WERI-Rb-1 (cell line): ENCODE data around the gene DHCR7.

Source experiments
- DNase-seq: peaks from one replicate; pipeline ENCODE4 v3.0.0-alpha.2; 2020
- H3K27ac ChIP-seq: fragments of 250-450 bp; sonication (Bioruptor Pico); 2 replicates; pipeline ENCODE4 v1.5.1; 2020; ENCODE audit warnings: mild to moderate bottlenecking, moderate library complexity
- H3K27me3 ChIP-seq: fragments of 250-450 bp; sonication (Bioruptor Pico); 2 replicates; pipeline ENCODE4 v1.5.1; 2021; ENCODE audit warnings: mild to moderate bottlenecking, low read depth, moderate library complexity; ENCODE audit not compliant: insufficient read depth, severe bottlenecking
- H3K36me3 ChIP-seq: fragments of 250-450 bp; sonication (Bioruptor Pico); 2 replicates; pipeline ENCODE4 v1.5.1; 2020; ENCODE audit warnings: mild to moderate bottlenecking, moderate library complexity
- H3K4me3 ChIP-seq: 2 replicates; pipeline ENCODE4 v1.5.1; 2011; ENCODE audit warnings: low read depth, mild to moderate bottlenecking, control low read depth, low read length
- H3K9me3 ChIP-seq: fragments of 250-450 bp; sonication (Bioruptor Pico); 2 replicates; pipeline ENCODE4 v1.5.1; 2021; ENCODE audit warnings: mild to moderate bottlenecking, moderate library complexity; ENCODE audit not compliant: severe bottlenecking
- TF ChIP-seq, protein P1 (sequence below): IDR thresholded peaks from 2 replicates; pipeline ENCODE4 v1.5.1; 2011; ENCODE audit warnings: low read depth, mild to moderate bottlenecking, control low read depth, inconsistent platforms, low read length

Gene DHCR7

DNA sequence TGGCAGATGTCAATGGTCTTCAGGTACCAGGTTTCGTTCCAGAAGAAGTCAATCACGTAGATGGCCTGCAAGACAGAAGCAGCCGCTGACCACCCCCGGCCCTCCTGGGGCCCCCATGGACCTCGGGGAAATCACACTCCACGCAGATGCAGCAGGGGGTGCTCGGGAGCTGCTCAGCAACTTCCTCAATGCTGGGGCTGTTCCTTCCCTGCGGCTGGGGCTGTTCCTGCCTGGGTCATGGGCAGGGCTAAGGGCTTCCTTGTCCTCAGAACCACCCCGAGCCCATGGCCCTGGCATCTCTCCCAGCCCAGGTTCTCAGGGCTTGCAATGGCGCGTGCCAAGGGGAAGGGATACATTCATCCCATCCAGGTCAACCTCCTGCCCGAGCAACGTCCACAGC, 10.3 kb downstream of the DHCR7 start:
- no peaks in the 10 kb centered on the region for H3K9me3 ChIP-seq
- H3K27me3 ChIP-seq = no peaks in the 10 kb centered on the region
- peaks cover 76% of the 10 kb centered on the region for H3K36me3 ChIP-seq
- no peak overlapping the region for H3K4me3 ChIP-seq
- DNase-seq = no peak
- TF ChIP-seq, protein P1, sequence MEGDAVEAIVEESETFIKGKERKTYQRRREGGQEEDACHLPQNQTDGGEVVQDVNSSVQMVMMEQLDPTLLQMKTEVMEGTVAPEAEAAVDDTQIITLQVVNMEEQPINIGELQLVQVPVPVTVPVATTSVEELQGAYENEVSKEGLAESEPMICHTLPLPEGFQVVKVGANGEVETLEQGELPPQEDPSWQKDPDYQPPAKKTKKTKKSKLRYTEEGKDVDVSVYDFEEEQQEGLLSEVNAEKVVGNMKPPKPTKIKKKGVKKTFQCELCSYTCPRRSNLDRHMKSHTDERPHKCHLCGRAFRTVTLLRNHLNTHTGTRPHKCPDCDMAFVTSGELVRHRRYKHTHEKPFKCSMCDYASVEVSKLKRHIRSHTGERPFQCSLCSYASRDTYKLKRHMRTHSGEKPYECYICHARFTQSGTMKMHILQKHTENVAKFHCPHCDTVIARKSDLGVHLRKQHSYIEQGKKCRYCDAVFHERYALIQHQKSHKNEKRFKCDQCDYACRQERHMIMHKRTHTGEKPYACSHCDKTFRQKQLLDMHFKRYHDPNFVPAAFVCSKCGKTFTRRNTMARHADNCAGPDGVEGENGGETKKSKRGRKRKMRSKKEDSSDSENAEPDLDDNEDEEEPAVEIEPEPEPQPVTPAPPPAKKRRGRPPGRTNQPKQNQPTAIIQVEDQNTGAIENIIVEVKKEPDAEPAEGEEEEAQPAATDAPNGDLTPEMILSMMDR = no peak
- no peak overlapping the region for H3K27ac ChIP-seq

DNA sequence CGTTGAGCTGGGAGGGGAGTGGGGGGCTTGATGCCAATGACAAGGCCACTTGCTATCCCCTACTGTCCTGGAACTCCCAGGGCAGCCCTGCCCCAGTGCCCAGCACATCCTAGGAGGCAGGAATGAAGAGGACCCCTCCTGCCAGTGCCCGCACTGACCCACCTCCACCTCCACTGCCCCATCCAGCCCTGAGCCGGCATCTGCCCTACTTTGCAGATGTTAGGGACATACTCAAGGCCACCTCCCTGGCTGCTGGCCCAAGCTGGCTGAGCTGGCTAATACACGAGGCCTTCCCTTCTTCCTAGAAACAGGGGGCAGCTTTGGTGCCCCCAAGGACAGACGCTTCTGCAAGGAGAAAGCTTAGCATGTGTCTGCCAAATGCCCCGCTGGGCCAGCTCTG, 10.8 kb downstream of the DHCR7 start:
- TF ChIP-seq, protein P1 = no peak
- Histone ChIP-seq H3K4me3 (no peak overlapping the region), H3K27me3 (no peaks in the 10 kb centered on the region), H3K9me3 (no peaks in the 10 kb centered on the region), H3K36me3 (peaks cover 71% of the 10 kb centered on the region), H3K27ac (no peak overlapping the region)
- no peak for DNase-seq

DNA sequence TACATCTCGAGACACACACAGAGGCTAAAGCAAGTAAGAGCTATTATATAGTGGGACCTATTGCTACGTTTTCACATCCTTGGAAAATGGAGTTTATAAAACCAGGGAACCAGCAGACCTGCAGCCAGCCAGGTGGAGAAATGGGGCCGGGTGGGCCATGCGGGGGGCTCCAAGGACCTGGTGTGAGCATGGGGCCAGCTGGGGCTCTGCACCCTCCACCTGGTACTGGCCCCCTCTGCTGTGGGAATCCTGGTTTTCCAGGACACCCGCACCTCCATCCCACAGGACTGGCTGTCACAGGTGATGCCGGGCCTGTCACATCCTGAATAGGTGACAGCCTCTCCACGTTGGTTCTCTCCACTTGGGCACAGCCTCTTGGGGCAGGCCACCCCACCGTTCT, 11.3 kb downstream of the DHCR7 start:
- no peak overlapping the region for H3K27ac ChIP-seq
- no peaks in the 10 kb centered on the region for H3K27me3 ChIP-seq
- H3K9me3 ChIP-seq = no peaks in the 10 kb centered on the region
- DNase-seq = no peak
- H3K36me3 ChIP-seq = peaks cover 66% of the 10 kb centered on the region
- TF ChIP-seq, protein P1 = no peak
- no peak overlapping the region for H3K4me3 ChIP-seq

DNA sequence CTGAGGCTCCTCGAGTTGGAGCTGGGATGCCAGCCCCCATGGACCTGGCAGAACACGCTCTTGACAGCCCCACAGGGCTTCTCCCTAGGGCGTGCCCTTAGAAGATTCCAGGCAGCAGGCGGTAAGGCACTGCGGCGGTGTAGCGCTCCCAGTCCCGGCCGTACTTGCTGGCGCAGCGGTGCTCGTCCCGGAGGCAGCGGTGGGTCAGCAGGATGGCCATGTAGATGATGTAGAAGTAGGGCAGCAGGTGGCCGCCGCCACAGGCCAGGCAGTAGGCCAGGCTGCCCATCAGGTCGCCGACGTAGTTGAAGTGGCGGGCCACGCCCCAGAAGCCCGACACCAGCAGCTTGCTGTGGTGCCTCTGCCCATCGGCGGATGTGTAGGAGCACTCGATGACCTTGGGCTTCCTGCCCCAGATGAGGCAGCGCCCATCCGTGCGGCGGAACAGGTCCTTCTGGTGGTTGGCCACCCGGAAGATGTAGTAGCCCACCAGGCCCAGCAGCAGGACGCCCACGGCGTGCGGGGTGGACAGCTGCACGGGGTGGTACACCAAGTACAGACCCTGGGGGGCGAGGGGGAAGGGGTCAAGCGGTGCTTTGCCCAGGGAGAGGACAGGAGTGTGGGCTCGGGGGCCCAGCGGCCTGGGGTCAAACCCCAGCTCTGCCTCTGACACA, 12.8 kb downstream of the DHCR7 start:
- Histone ChIP-seq H3K4me3 (no peak overlapping the region), H3K9me3 (no peaks in the 10 kb centered on the region), H3K27ac (no peak overlapping the region), H3K36me3 (peaks cover 54% of the 10 kb centered on the region), H3K27me3 (no peaks in the 10 kb centered on the region)
- TF ChIP-seq, protein P1 = no peak
- DNase-seq = no peak

DNA sequence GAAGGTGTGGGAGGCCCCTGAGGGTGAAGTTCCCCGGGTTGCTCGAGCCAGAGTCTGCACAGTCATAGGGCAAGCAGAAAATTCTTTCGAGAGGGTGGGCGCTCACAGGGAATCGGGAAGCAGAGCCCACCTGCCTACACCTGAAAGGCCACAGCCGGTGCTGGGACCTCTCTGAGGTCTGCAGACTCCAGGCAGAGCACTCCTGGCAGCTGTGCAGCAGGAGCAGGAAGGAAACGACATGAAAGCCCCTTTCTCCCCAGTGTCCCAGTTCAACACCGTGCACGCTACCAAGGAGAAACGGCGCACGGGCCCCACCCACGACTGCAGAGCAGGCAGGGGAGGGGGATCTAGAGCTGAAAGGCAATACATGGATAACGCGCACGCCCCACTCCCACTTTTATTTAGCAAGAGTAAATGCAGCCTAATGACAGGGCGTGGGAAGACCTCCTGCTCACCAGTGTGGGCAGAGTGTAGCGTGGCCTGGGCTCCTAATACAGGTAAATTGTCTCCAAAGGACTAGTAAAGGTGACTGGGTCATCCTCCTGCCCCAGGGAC, 13.5 kb downstream of the DHCR7 start:
- Histone ChIP-seq H3K27ac (no peak overlapping the region), H3K4me3 (no peak overlapping the region), H3K9me3 (no peaks in the 10 kb centered on the region), H3K27me3 (no peaks in the 10 kb centered on the region), H3K36me3 (peaks cover 48% of the 10 kb centered on the region)
- DNase-seq = no peak
- TF ChIP-seq, protein P1 = no peak
